ENCODE results near the gene NDUFS7. TPM values are rescaled to one million over a fixed set of nuclear protein-coding genes. Genes with fewer than 3 reads are reported as not detected.
A peak's percentile ranks its signal among the peaks of the same experiment; 100 is the strongest.

Gene NDUFS7
- total and polyA plus RNA-seq, 9 of the 15 experiments (the other 6 are each of a cell fraction or from before 2014, with no cell fraction given), result 6.0 to 271 (median 60.6) TPM

- intact Hi-C loops (cut with micrococcal nuclease), result no loop called here
- Histone ChIP-seq H3K9ac (ENCODE audit: insufficient read depth in 1 of 2, low read depth in 2 of 2, low read length in 2 of 2) (peak overlapping the region in 1 of 2 experiments; percentile 24; a peak in 2 of 4 replicates), H3K4me2 (ENCODE audit: insufficient read depth, low read length) (no peak overlapping the region), H4K20me1 (replicated peaks; ENCODE audit: control insufficient read depth, insufficient read depth, low read length) (peaks cover 7% of the 10 kb centered on the region; the same call in 1 of the 2 replicates), H3K36me3 (ENCODE audit: control insufficient read depth, insufficient read depth, low read length) (peaks cover 61% of the 10 kb centered on the region; the same call in 2 of the 3 replicates), H2AFZ (ENCODE audit: low read depth, low read length) (no peak overlapping the region), H3K9me3 (replicated peaks; ENCODE audit: control insufficient read depth, insufficient read depth, low read depth, low read length) (no peaks in the 10 kb centered on the region), H3K27me3 (ENCODE audit: control insufficient read depth in 2 of 2, insufficient read depth in 2 of 2, low read length in 2 of 2) (no peaks in the 10 kb centered on the region), H3K9me1 (ENCODE audit: control insufficient read depth, insufficient read depth, low read length) (no peaks in the 10 kb centered on the region), H3K79me2 (ENCODE audit: control insufficient read depth, insufficient read depth, low read length) (no peaks in the 10 kb centered on the region), H3K27ac (ENCODE audit: extremely low read depth, low read depth, low read length) (no peak overlapping the region), H3K4me1 (replicated peaks in 1 of 2; ENCODE audit: control insufficient read depth in 2 of 2, insufficient read depth in 2 of 2, low read length in 2 of 2) (peaks cover 0 to 72% of the 10 kb centered on the region in 2 experiments; a peak in 3 of 5 replicates), H3K4me3 (no peak overlapping the region)
- peak; percentile 74 for ATAC-seq
- in situ Hi-C loops (cut with MboI), result no loop called here
- ChIA-PET CTCF (ENCODE audit: low intra/inter-chr PET ratio) (no interaction called here), POLR2A (interaction anchor here (0.6 to 1.3 kb wide), 5 partner anchors 9 to 126 kb away, joined by 3 to 7 read pairs (median 3); no protein-coding TSS in a partner anchor)
- 68% methylated on average over 9 of the region's 43 CpGs for WGBS (ENCODE audit: insufficient coverage, low coverage, missing lambda C conversion rate)
- no TSS peak for BruUV-seq (replicated peaks)
- peak; percentile 37 to 68 (median 58) for DNase-seq (ENCODE audit: extremely low read depth in 1 of 4, low spot score in 3 of 4)
- no peak for FAIRE-seq
- TF ChIP-seq ZNF263 (CRISPR knock-in tag; IDR thresholded peaks at IDR 0.05; ENCODE audit: borderline replicate concordance) (peak; percentile 100), MCM2 (IDR thresholded peaks at IDR 0.05; ENCODE audit: low read depth) (peak; percentile 84), ZHX1 (conservative IDR thresholded peaks at IDR 0.05; ENCODE audit: low read length) (no peak), POLR2G (IDR thresholded peaks at IDR 0.05; ENCODE audit: low read depth, low read length) (peak; percentile 64), RHOXF2B (CRISPR knock-in tag; conservative IDR thresholded peaks at IDR 0.05) (no peak), PURB (CRISPR knock-in tag; IDR thresholded peaks at IDR 0.05; ENCODE audit: low read depth) (no peak), NR4A1 (CRISPR knock-in tag; IDR thresholded peaks at IDR 0.05) (no peak), NR4A1 (tag; IDR thresholded peaks at IDR 0.05) (no peak), ZBTB33 (CRISPR knock-in tag; IDR thresholded peaks at IDR 0.05) (0 out of 2 replicates have a peak, but pooled peaks have one; percentile 36), MYNN (IDR thresholded peaks at IDR 0.05) (0 out of 2 replicates have a peak, but pooled peaks have one; percentile 6), MYNN (CRISPR knock-in tag; IDR thresholded peaks at IDR 0.05) (no peak), KAT8 (IDR thresholded peaks at IDR 0.05; ENCODE audit: low read depth) (no peak), KDM4B (IDR thresholded peaks at IDR 0.05; ENCODE audit: borderline replicate concordance in 2 of 2, low read depth in 1 of 2) (no peak), ARID3A (IDR thresholded peaks at IDR 0.05; ENCODE audit: borderline replicate concordance, low read depth, low read length) (no peak), CCNT2 (IDR thresholded peaks at IDR 0.05; ENCODE audit: borderline replicate concordance, extremely low read depth, insufficient read length, low read depth, low read length) (no peak)
These were observed 10.8 kb downstream of the NDUFS7 start for GRCh38 chr19:1394252-1395193.
